BLaER1 treated with 17β-estradiol and CSF1 and Interleukin-3, amounts not matched to agents 10 nM and 100 nM (cell line): ENCODE results near the gene TEC.
"Not testable (repeated sequence)": the region's sequence is repeated elsewhere in the genome, so short reads cannot be mapped to it uniquely, and the experiment has no call there.

Source experiments
- H3K27ac ChIP-seq, 11 experiments: shearing (Covaris generic); formaldehyde crosslinking; 2 replicates each; pipeline ENCODE4 v1.8.1; 2022
- H3K27me3 ChIP-seq, 11 experiments: shearing (Covaris generic); formaldehyde crosslinking; 2 replicates each; pipeline ENCODE4 v1.8.1; 2022
- H3K36me3 ChIP-seq, 11 experiments: shearing (Covaris generic); formaldehyde crosslinking; 2 replicates each; pipeline ENCODE4 v1.8.1; 2022
- H3K4me1 ChIP-seq, 10 experiments: shearing (Covaris generic); formaldehyde crosslinking; 2 replicates each; pipeline ENCODE4 v1.8.1; 2022
- H3K4me2 ChIP-seq, 11 experiments: shearing (Covaris generic); formaldehyde crosslinking; 2 replicates each; pipeline ENCODE4 v1.8.1; 2022
- H3K4me3 ChIP-seq, 10 experiments: shearing (Covaris generic); formaldehyde crosslinking; 2 replicates each; pipeline ENCODE4 v1.8.1; 2022
- H3K9ac ChIP-seq, 11 experiments: shearing (Covaris generic); formaldehyde crosslinking; 2 replicates each; pipeline ENCODE4 v1.8.1; 2022
- H3K9me3 ChIP-seq, 11 experiments: shearing (Covaris generic); formaldehyde crosslinking; replicated peaks in 1 of 11; 2 replicates each; pipeline ENCODE4 v1.8.1; 2022
- H4K20me1 ChIP-seq, 11 experiments: shearing (Covaris generic); formaldehyde crosslinking; 2 replicates each; pipeline ENCODE4 v1.8.1; 2022
- Cebpa-rat ChIP-seq, 11 experiments: shearing (Covaris generic); IDR thresholded peaks; 2 replicates each; pipeline ENCODE4 v1.8.1; 2022

TEC gene

GRCh38 chr4:48173056-48173991 lies 96.3 kb downstream of the TEC start:
- H3K36me3 ChIP-seq = peaks cover 28 to 100% (median 73%) of the 10 kb centered on the region in 11 experiments
- peak overlapping the region in 2 of 11 experiments; percentile 14 to 25; a peak in 3 of 22 replicates for H3K9ac ChIP-seq
- H3K27me3 ChIP-seq = no peaks in the 10 kb centered on the region
- TF ChIP-seq Cebpa-rat (IDR thresholded peaks at IDR 0.05) = no peak
- no peak overlapping the region for H3K4me3 ChIP-seq
- H3K9me3 ChIP-seq = peaks cover 10 to 27% (median 11%) of the 10 kb centered on the region in 11 experiments; a peak in 21 of 22 replicates
- peaks cover 0 to 68% (median 41%) of the 10 kb centered on the region in 10 experiments; a peak in 14 of 20 replicates for H3K4me1 ChIP-seq
- H3K27ac ChIP-seq = peak overlapping the region in 9 of 11 experiments; percentile 6 to 63 (median 52); a peak in 16 of 22 replicates
- H3K4me2 ChIP-seq = peak overlapping the region in 7 of 11 experiments; percentile 17 to 64 (median 53); a peak in 13 of 22 replicates
- peaks cover 0 to 28% (median 0%) of the 10 kb centered on the region in 11 experiments; a peak in 4 of 22 replicates for H4K20me1 ChIP-seq

- H3K27me3 ChIP-seq = no peaks in the 10 kb centered on the region
- peaks cover 0 to 68% (median 41%) of the 10 kb centered on the region in 10 experiments; a peak in 14 of 20 replicates for H3K4me1 ChIP-seq
- H3K4me3 ChIP-seq = no peak overlapping the region
- H3K4me2 ChIP-seq = peak overlapping the region in 7 of 11 experiments; percentile 17 to 64 (median 53); a peak in 11 of 22 replicates
- H3K36me3 ChIP-seq = peaks cover 33 to 100% (median 74%) of the 10 kb centered on the region in 11 experiments
- H4K20me1 ChIP-seq = peaks cover 0 to 28% (median 0%) of the 10 kb centered on the region in 11 experiments; a peak in 4 of 22 replicates
- H3K9ac ChIP-seq = peak overlapping the region in 1 of 11 experiments; percentile 25; a peak in 1 of 22 replicates
- H3K27ac ChIP-seq = peak overlapping the region in 8 of 11 experiments; percentile 6 to 63 (median 52); a peak in 10 of 22 replicates
- TF ChIP-seq Cebpa-rat (IDR thresholded peaks at IDR 0.05) = no peak
- H3K9me3 ChIP-seq = peaks cover 4 to 22% (median 5%) of the 10 kb centered on the region in 11 experiments; a peak in 19 of 22 replicates
These were observed 97.0 kb downstream of the TEC start for GRCh38 chr4:48172651-48173050.

- peaks cover 0 to 15% (median 0%) of the 10 kb centered on the region in 11 experiments; a peak in 2 of 22 replicates for H4K20me1 ChIP-seq
- H3K27ac ChIP-seq = no peak overlapping the region
- H3K4me1 ChIP-seq = peaks cover 0 to 39% (median 22%) of the 10 kb centered on the region in 10 experiments; a peak in 13 of 20 replicates
- H3K4me3 ChIP-seq = no peak overlapping the region
- TF ChIP-seq Cebpa-rat (IDR thresholded peaks at IDR 0.05) = no peak
- no peaks in the 10 kb centered on the region for H3K27me3 ChIP-seq
- peaks cover 52 to 100% (median 84%) of the 10 kb centered on the region in 11 experiments for H3K36me3 ChIP-seq
- peak overlapping the region in 3 of 11 experiments; percentile 2 to 14 (median 11); a peak in 1 of 22 replicates for H3K4me2 ChIP-seq
- H3K9ac ChIP-seq = no peak overlapping the region
- peaks cover 0 to 18% (median 3%) of the 10 kb centered on the region in 11 experiments; a peak in 8 of 22 replicates for H3K9me3 ChIP-seq
These were observed 100.0 kb downstream of the TEC start for GRCh38 chr4:48169636-48170035.

- peaks cover 0 to 20% (median 3%) of the 10 kb centered on the region in 11 experiments; a peak in 8 of 22 replicates for H3K9me3 ChIP-seq
- H3K4me1 ChIP-seq = peaks cover 0 to 22% (median 6%) of the 10 kb centered on the region in 10 experiments; a peak in 11 of 20 replicates
- peaks cover 0 to 14% (median 0%) of the 10 kb centered on the region in 11 experiments; a peak in 2 of 22 replicates for H4K20me1 ChIP-seq
- no peak overlapping the region for H3K27ac ChIP-seq
- H3K36me3 ChIP-seq = peaks cover 71 to 100% (median 95%) of the 10 kb centered on the region in 11 experiments
- H3K4me2 ChIP-seq = no peak overlapping the region
- no peak overlapping the region for H3K9ac ChIP-seq
- H3K27me3 ChIP-seq = no peaks in the 10 kb centered on the region
- no peak for TF ChIP-seq Cebpa-rat (IDR thresholded peaks at IDR 0.05)
- H3K4me3 ChIP-seq = no peak overlapping the region
These were observed 101.9 kb downstream of the TEC start for GRCh38 chr4:48167538-48168263.

GRCh38 chr4:48164561-48164960 lies 105.1 kb downstream of the TEC start:
- not testable (repeated sequence) for H3K27me3 ChIP-seq, H3K4me3 ChIP-seq, H4K20me1 ChIP-seq, H3K4me2 ChIP-seq, H3K27ac ChIP-seq, H3K9ac ChIP-seq
- peaks cover 77 to 100% (median 96%) of the 10 kb centered on the region in 11 experiments for H3K36me3 ChIP-seq
- peaks cover 0 to 22% (median 11%) of the 10 kb centered on the region in 10 experiments; a peak in 10 of 20 replicates for H3K4me1 ChIP-seq
- H3K9me3 ChIP-seq = peaks cover 0 to 22% (median 8%) of the 10 kb centered on the region in 11 experiments; a peak in 12 of 22 replicates

GRCh38 chr4:48163746-48164145 lies 105.9 kb downstream of the TEC start:
- H3K4me2 ChIP-seq = 0 out of 22 replicates have a peak overlapping the region, but pooled peaks of 1 of the 11 experiments have one; percentile 14
- no peak overlapping the region for H3K4me3 ChIP-seq
- H3K36me3 ChIP-seq = peaks cover 77 to 100% (median 96%) of the 10 kb centered on the region in 11 experiments
- peaks cover 0 to 18% (median 11%) of the 10 kb centered on the region in 10 experiments; a peak in 10 of 20 replicates for H3K4me1 ChIP-seq
- H3K9me3 ChIP-seq = peaks cover 0 to 17% (median 6%) of the 10 kb centered on the region in 11 experiments; a peak in 12 of 22 replicates
- H4K20me1 ChIP-seq = no peaks in the 10 kb centered on the region; a peak in 1 of 22 replicates
- TF ChIP-seq Cebpa-rat (IDR thresholded peaks at IDR 0.05) = no peak
- H3K27me3 ChIP-seq = no peaks in the 10 kb centered on the region
- H3K9ac ChIP-seq = no peak overlapping the region
- 0 out of 22 replicates have a peak overlapping the region, but pooled peaks of 1 of the 11 experiments have one; percentile 35 for H3K27ac ChIP-seq

GRCh38 chr4:48162162-48162561 lies 107.5 kb downstream of the TEC start:
- Histone ChIP-seq H3K4me2 (peak overlapping the region in 3 of 11 experiments; percentile 44 to 55 (median 53); a peak in 7 of 22 replicates), H3K36me3 (peaks cover 75 to 100% (median 96%) of the 10 kb centered on the region in 11 experiments), H3K9ac (no peak overlapping the region), H4K20me1 (no peaks in the 10 kb centered on the region; a peak in 1 of 22 replicates), H3K27ac (peak overlapping the region in 1 of 11 experiments; percentile 5; a peak in 1 of 22 replicates), H3K9me3 (peaks cover under 1 to 30% (median 10%) of the 10 kb centered on the region in 11 experiments; a peak in 16 of 22 replicates), H3K4me1 (peaks cover 0 to 18% (median 11%) of the 10 kb centered on the region in 10 experiments; a peak in 10 of 20 replicates), H3K4me3 (no peak overlapping the region), H3K27me3 (no peaks in the 10 kb centered on the region)
- no peak for TF ChIP-seq Cebpa-rat (IDR thresholded peaks at IDR 0.05)

GRCh38 chr4:48157271-48157670 lies 112.4 kb downstream of the TEC start:
- Histone ChIP-seq H3K4me3 (no peak overlapping the region), H3K27ac (no peak overlapping the region), H3K9ac (no peak overlapping the region), H3K4me2 (no peak overlapping the region), H3K9me3 (peaks cover 36 to 65% (median 42%) of the 10 kb centered on the region in 11 experiments), H3K4me1 (peaks cover 0 to 10% (median 5%) of the 10 kb centered on the region in 10 experiments; a peak in 10 of 20 replicates), H4K20me1 (no peaks in the 10 kb centered on the region; a peak in 1 of 22 replicates), H3K27me3 (no peaks in the 10 kb centered on the region), H3K36me3 (peaks cover 78 to 99% (median 97%) of the 10 kb centered on the region in 11 experiments)
- TF ChIP-seq Cebpa-rat (IDR thresholded peaks at IDR 0.05) = no peak
